ENCODE results near the gene RCOR1. TPM values are rescaled to one million over a fixed set of nuclear protein-coding genes. Genes with fewer than 3 reads are reported as not detected.

The RCOR1 gene
- polyA plus RNA-seq, 2 of the 4 experiments (the other 2 are of a cell fraction), result 17.7 to 24.7 TPM

DNA sequence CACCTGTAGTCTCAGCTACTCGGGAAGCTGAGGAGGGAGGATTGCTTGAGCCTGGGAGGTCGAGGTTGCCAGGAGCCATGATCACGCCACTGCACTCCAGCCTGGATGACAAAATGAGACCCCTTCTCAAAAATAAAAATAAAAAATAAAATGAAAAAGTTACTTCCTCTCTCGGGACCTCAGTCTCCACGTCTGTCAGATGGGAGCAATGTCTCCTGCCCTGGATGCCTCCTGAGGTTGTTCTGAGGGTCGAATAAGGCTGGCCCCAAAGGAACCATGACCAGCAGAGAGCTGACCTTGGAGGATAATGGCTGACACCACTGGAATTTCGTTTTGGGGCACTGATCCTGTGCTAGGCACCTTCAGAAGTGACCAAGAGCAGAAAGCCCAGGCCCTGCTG lies 13.6 kb upstream of the RCOR1 start (continued):
- TF ChIP-seq RFX5 (IDR thresholded peaks at IDR 0.05), result no peak
- TF ChIP-seq, protein P1, sequence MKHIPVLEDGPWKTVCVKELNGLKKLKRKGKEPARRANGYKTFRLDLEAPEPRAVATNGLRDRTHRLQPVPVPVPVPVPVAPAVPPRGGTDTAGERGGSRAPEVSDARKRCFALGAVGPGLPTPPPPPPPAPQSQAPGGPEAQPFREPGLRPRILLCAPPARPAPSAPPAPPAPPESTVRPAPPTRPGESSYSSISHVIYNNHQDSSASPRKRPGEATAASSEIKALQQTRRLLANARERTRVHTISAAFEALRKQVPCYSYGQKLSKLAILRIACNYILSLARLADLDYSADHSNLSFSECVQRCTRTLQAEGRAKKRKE (CRISPR knock-in tag; IDR thresholded peaks at IDR 0.05; ENCODE audit: low read depth), result no peak
- TF ChIP-seq HOXA7 (CRISPR knock-in tag; IDR thresholded peaks at IDR 0.05), result no peak
- no peak for TF ChIP-seq JUN (IDR thresholded peaks at IDR 0.05)

DNA sequence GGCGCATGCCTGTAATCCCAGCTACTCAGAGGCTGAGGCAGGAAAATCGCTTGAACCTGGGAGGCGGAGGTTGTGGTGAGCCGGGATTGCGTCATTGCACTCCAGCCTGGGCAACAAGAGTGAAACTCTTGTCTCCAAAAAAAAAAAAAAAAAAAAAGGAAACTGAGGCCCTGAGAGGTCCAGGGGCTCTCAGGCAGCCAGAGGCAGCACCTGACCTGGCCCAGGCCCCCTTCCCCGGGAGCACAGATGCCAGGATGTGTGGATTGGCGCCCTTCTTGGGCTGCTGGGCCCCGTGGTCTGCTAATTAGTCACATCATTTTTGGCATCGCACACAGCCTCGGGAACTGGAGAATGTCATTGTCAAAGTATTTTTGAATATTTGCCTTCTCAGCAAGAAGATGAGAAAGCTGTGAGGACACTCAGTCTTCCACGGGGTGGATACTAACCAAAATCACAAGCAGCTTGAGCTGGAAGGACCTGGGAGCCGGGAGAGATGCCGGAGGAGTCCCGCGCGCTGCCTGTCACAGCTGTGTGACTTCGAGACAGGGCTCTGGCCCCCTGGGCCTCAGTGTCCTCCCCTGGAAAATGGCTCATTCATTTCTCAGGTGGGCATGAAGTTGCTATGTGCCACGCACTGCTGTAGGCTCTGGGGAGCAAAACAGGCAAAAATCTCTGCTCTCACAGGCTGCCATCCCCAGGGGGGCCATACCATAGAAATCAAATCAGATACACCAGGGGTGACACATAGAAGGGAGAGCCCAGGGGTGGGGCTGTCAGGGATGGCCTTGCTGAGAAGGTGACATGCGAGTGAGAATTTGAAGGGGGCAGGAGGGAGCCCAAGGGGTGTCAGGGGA lies 12.5 kb upstream of the RCOR1 start:
- TF ChIP-seq, protein P2, sequence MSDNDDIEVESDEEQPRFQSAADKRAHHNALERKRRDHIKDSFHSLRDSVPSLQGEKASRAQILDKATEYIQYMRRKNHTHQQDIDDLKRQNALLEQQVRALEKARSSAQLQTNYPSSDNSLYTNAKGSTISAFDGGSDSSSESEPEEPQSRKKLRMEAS (IDR thresholded peaks at IDR 0.05), result no peak
- no peak for TF ChIP-seq SREBF2 (IDR thresholded peaks at IDR 0.05)
- TF ChIP-seq MAFK (IDR thresholded peaks at IDR 0.05; ENCODE audit: partially characterized antibody), result peak; percentile 43
- peak in 1 of 2 experiments; percentile 17; a peak in 1 of 4 replicates for TF ChIP-seq CEBPB (IDR thresholded peaks at IDR 0.05)
- no peak overlapping the region for H3K4me2 ChIP-seq
- H3K4me1 ChIP-seq, result 0 out of 3 replicates have a peak, but pooled peaks cover 6% of the 10 kb centered on the region
- H3K27ac ChIP-seq, result peak overlapping the region in 1 of 2 experiments; percentile 15; a peak in 1 of 6 replicates
- FAIRE-seq, result no peak
- whole genome bisulfite sequencing (ENCODE audit: missing lambda C conversion rate), result 79% methylated on average over 19 of the region's 19 CpGs
- ChIA-PET CTCF (interaction anchor here (0.6 to 2.2 kb wide), 7 partner anchors 10 to 1609 kb away, joined by 3 to 9 read pairs (median 4); no protein-coding TSS in a partner anchor), POLR2A (interaction anchor here (0.6 kb wide), 1 partner anchor 75 kb away, joined by 3 read pairs; no protein-coding TSS in a partner anchor)
- no peaks in the 10 kb centered on the region for H3K9me3 ChIP-seq
- peak; percentile 14 to 21; a peak in 3 of 6 replicates for ATAC-seq
- no peak overlapping the region for H3K4me3 ChIP-seq
- DNase-seq (ENCODE audit: low read depth in 1 of 2, low spot score in 1 of 2), result no peak

DNA sequence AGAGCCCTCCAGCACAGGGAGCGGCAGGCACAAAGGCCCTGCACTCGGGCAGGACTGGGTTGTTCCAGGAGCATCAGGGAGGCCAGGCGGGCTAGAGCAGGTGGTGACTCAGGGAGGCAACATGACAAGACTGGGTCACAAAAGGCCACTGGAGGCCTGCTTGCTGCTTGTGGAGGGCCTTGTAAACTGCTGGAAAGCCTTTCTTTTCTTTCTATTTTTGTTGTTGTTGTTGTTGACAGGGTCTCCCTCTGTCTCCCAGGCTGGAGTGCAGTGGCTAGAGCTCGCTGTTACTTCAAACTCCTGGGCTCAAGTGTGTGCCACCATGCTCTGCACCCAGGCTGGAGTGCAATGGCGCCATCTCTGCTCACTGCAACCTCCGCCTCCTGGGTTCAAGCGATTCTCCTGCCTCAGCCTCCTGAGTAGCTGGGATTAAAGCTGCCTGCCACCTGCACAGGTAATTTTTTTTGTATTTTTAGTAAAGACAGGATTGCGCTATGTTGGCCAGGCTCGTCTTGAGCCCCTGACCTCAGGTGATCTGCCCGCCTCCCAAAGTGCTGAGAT lies 11.8 kb upstream of the RCOR1 start:
- H3K4me2 ChIP-seq, result no peak overlapping the region

More for the DNA sequence above, 11.8 kb upstream of the RCOR1 start:
- ATAC-seq, result peak; percentile 38 to 42; a peak in 3 of 6 replicates
- no peak for DNase-seq (ENCODE audit: low read depth in 1 of 2, low spot score in 1 of 2)
- no peaks in the 10 kb centered on the region for H3K9me3 ChIP-seq
- WGBS (ENCODE audit: missing lambda C conversion rate), result 81% methylated on average over 10 of the region's 10 CpGs
- TF ChIP-seq CEBPB (IDR thresholded peaks at IDR 0.05), result no peak
- TF ChIP-seq, protein P3, sequence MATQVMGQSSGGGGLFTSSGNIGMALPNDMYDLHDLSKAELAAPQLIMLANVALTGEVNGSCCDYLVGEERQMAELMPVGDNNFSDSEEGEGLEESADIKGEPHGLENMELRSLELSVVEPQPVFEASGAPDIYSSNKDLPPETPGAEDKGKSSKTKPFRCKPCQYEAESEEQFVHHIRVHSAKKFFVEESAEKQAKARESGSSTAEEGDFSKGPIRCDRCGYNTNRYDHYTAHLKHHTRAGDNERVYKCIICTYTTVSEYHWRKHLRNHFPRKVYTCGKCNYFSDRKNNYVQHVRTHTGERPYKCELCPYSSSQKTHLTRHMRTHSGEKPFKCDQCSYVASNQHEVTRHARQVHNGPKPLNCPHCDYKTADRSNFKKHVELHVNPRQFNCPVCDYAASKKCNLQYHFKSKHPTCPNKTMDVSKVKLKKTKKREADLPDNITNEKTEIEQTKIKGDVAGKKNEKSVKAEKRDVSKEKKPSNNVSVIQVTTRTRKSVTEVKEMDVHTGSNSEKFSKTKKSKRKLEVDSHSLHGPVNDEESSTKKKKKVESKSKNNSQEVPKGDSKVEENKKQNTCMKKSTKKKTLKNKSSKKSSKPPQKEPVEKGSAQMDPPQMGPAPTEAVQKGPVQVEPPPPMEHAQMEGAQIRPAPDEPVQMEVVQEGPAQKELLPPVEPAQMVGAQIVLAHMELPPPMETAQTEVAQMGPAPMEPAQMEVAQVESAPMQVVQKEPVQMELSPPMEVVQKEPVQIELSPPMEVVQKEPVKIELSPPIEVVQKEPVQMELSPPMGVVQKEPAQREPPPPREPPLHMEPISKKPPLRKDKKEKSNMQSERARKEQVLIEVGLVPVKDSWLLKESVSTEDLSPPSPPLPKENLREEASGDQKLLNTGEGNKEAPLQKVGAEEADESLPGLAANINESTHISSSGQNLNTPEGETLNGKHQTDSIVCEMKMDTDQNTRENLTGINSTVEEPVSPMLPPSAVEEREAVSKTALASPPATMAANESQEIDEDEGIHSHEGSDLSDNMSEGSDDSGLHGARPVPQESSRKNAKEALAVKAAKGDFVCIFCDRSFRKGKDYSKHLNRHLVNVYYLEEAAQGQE (IDR thresholded peaks at IDR 0.05), result no peak
- no peak for TF ChIP-seq NR3C1 (IDR thresholded peaks at IDR 0.05)
- no peak for TF ChIP-seq TP53 (CRISPR knock-in tag; IDR thresholded peaks at IDR 0.05)
- TF ChIP-seq, protein P2 (IDR thresholded peaks at IDR 0.05), result no peak
- no peak for TF ChIP-seq ESRRA (IDR thresholded peaks at IDR 0.05; ENCODE audit: borderline replicate concordance, low read length)
- TF ChIP-seq ZC3H11A (IDR thresholded peaks at IDR 0.05), result no peak
- TF ChIP-seq CHD2 (IDR thresholded peaks at IDR 0.05; ENCODE audit: low read length, partially characterized antibody), result no peak
- no peak for TF ChIP-seq FOXS1 (CRISPR knock-in tag; IDR thresholded peaks at IDR 0.05)
- TF ChIP-seq RARB (CRISPR knock-in tag; IDR thresholded peaks at IDR 0.05), result no peak
- TF ChIP-seq, protein P4, sequence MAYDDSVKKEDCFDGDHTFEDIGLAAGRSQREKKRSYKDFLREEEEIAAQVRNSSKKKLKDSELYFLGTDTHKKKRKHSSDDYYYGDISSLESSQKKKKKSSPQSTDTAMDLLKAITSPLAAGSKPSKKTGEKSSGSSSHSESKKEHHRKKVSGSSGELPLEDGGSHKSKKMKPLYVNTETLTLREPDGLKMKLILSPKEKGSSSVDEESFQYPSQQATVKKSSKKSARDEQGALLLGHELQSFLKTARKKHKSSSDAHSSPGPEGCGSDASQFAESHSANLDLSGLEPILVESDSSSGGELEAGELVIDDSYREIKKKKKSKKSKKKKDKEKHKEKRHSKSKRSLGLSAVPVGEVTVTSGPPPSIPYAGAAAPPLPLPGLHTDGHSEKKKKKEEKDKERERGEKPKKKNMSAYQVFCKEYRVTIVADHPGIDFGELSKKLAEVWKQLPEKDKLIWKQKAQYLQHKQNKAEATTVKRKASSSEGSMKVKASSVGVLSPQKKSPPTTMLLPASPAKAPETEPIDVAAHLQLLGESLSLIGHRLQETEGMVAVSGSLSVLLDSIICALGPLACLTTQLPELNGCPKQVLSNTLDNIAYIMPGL (CRISPR knock-in tag; IDR thresholded peaks at IDR 0.05; ENCODE audit: borderline replicate concordance), result no peak
- no peak for TF ChIP-seq RFX5 (IDR thresholded peaks at IDR 0.05)
- TF ChIP-seq, protein P1 (CRISPR knock-in tag; IDR thresholded peaks at IDR 0.05; ENCODE audit: low read depth), result no peak
- TF ChIP-seq, protein P5, sequence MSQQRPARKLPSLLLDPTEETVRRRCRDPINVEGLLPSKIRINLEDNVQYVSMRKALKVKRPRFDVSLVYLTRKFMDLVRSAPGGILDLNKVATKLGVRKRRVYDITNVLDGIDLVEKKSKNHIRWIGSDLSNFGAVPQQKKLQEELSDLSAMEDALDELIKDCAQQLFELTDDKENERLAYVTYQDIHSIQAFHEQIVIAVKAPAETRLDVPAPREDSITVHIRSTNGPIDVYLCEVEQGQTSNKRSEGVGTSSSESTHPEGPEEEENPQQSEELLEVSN (IDR thresholded peaks at IDR 0.05; ENCODE audit: borderline replicate concordance, low read depth), result no peak
- no peak for TF ChIP-seq RNF2 (IDR thresholded peaks at IDR 0.05; ENCODE audit: borderline replicate concordance, low read depth)
- TF ChIP-seq KDM5A (IDR thresholded peaks at IDR 0.05), result no peak
- no peak for TF ChIP-seq CHD4 (IDR thresholded peaks at IDR 0.05; ENCODE audit: borderline replicate concordance)
- FAIRE-seq, result no peak
- ChIA-PET POLR2A (interaction anchor here (0.6 to 1.1 kb wide), 2 partner anchors 56 to 75 kb away, joined by 3 read pairs; no protein-coding TSS in a partner anchor), CTCF (interaction anchor here (0.9 to 2.2 kb wide), 4 partner anchors 10 to 57 kb away, joined by 3 to 9 read pairs (median 4); no protein-coding TSS in a partner anchor)
- H3K4me3 ChIP-seq, result no peak overlapping the region
- 0 out of 6 replicates have a peak overlapping the region, but pooled peaks of 1 of the 2 experiments have one; percentile 15 for H3K27ac ChIP-seq
- H3K4me1 ChIP-seq, result peaks cover 11% of the 10 kb centered on the region; the same call in 1 of the 3 replicates

All from A549 (cell line).